Inflammatory macrophage treated with lipopolysaccharide for 1 hour (primary cell): Measurements from ENCODE around the gene ADSS1.

Experiments used
- DNase-seq, 2 donors: peaks; one replicate each; pipeline ENCODE4 v3.0.0-alpha.2; 2020 to 2022

Gene ADSS1

DNA sequence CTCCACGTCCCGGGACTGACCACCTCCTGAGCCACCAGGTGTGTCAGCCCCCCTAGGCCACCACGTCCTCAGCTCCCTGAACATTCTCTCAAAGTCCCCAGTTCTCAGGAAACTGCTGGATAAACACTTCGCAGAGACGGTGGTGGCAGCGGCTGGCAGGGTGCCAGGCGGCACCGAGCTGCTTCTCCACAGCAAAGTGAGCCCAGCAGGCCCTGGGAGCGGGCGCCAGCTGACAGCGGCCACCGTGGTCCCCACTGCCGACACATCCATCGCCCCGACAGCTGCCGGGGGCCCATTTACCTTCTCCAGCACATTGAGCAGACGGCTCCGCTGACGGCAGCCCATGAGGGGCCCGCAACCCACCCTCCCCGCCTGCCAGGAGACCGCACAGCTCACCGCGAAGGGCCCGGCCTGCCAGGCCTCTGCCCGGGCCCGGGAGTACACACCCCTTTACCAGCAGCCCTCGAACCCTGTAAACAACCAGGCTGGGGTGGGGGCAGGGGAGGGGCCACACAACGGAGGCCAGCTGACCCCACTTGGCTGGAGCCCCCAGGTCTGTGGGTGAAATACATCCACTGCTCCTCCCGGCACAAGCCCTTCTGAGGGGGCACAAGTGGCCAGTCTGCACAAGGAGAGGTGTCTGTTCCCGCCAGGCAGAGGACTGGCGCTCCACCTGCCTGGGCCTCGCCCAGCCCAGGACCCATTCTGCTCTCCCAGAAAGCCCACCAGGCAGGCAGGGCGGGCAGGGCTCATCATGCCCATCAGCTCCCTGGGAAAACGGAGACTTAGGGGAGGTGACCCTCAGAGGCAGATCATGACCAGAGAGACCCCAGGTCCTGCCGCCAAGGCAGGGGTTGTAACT, 61.0 kb downstream of the ADSS1 start:
- DNase-seq: no peak

DNA sequence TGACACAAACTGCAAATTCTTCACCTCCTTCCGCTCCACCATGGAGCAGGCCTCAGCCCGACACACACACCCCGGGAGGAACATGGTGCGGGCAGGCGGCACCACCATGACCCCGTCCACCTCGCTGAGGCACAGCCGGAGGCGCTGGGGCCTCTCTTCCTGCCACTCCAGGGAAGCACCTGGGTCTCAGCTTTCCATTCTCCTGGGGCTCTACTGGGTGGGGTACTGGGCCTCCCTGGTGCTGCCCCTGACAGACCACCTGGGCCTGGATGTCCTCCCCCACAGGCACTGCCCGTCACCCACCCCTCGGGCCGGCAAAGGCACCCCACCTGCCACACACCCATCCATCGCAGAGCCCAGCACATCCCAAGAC, 61.7 kb downstream of the ADSS1 start:
- DNase-seq: no peak

- DNase-seq: peak; percentile 3 to 18
Observed at GRCh38 chr14:104786091-104786586, 62.1 kb downstream of the ADSS1 start.

GRCh38 chr14:104786726-104787675, 63.0 kb downstream of the ADSS1 start:
- DNase-seq: no peak

DNA sequence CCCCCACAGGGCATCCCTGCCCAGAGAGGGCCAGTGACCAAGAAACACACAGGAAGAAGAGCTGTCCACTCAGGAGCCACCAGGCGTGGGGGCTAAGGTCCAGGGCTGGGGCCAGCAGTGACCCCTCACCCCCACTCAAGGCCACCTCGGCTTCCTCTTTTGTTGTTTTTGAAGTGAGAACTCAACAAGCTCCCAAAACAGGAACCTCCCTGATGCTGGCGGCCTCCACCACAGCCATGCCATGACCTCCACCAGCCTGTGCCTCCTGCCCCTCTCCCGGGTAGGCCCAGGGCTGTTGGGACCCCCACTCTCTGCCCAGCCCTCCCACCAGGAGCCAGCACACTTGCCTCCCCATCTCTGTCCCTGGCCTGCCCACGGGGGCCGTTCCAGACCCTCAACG, 63.7 kb downstream of the ADSS1 start:
- peak; percentile 66 to 67 for DNase-seq

DNA sequence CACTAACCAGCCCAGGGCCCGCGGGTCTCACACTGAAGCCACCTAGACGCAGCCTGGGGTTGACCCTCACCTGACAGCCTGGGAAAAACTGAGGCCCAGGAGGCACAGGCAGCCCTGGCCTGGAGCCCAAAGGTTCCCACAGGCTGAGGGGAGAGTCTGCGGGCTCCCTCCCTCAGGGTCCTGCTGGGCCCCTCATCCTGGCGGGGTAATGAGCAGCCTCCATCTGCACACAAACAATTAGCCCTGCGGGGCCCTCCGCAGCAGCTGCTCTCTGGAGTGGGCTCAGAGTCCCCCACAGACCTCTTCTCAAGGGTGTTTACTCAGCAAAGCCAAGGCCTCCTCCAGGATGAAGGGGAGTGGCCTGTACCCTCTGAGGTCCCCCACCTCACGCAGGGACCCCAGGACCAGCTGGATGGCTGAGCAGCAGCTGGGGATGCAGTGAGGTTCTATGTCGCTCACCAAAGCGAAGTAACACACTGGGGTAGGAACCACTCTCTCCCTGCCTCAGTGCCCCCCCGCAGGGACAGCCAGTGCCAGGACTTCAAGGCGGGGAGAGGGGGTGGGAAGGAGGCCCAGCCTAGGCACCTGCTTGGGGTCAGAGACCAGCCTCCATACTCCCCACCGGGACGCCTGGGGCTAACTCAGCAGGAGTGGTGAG, 64.3 kb downstream of the ADSS1 start:
- no peak for DNase-seq

GRCh38 chr14:104788873-104789663, 65.0 kb downstream of the ADSS1 start:
- no peak for DNase-seq

- DNase-seq: no peak
Observed at GRCh38 chr14:104789752-104790743, 66.0 kb downstream of the ADSS1 start.

DNA sequence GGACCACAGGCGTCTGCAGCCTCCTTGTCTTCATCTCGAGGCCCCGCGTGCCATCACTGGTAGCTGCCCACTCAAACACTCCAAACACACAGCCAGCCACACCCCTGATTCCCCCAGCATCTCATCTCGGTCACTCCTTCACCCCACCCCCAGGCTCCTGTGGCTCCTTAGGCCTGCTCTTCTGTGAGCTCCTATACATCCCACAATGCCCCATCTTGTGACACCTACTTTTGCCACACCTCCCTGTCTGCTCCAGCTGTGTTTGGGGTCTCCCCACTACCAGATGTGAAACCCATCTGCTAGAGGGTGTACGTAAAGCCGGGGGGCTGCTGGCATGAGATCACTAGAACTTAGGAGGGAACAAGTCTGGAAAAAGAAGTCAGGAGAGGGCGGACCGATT, 67.4 kb downstream of the ADSS1 start:
- DNase-seq: no peak

GRCh38 chr14:104792101-104792884, 68.3 kb downstream of the ADSS1 start:
- no peak for DNase-seq

- no peak for DNase-seq
Observed at GRCh38 chr14:104792945-104793702, 69.1 kb downstream of the ADSS1 start.

DNA sequence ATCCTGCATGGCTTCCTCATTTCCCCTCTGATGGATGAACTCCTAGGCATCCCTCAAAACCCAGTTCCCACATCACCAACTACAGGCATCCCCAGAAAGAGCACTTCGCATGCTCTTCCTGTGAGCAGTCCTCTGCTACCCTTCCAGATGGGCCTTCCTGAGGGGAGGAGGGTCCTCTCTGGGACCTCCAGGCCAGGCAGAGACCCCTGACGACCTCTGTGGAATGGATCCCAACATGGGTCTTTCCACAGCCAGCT, 69.6 kb downstream of the ADSS1 start:
- DNase-seq: no peak

DNA sequence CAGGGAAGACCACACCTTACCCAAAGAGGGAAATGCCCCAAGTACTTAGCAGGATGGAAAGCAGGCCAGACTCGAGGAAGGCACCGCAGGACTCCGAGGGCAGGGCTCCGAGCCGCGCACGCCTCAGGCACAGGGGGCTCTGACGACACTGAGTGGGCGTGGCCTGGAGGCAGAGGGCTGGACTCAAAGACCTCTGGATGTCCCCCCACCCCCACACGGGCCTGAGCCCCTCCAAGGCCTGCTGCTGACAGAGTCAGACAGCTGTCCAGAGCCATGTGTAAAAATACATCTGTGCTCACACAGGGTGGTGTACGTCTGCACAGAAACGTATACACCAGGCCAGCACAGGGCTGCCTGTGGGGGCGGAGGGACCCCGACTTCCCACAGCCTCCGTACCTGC, 70.1 kb downstream of the ADSS1 start:
- DNase-seq: peak in 1 of 2 donors; percentile 42

DNA sequence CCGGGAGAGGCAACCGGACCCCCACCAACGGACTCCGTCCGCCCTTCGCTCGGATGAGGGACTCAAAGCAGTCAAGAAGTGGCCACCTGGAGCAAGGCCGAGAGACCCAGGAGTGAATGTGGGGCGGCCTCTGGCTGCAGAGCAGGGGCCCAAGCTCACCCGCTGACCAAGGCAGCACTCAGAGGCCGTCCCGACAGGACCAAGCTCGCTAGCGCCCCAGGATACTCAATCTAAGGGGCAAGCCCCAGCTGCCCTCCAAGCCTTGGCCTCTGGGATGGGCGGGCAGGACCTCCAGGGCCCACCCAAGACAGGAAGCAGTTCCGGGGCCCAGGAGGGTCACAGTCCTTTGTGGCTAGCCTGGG, 70.6 kb downstream of the ADSS1 start:
- no peak for DNase-seq

DNA sequence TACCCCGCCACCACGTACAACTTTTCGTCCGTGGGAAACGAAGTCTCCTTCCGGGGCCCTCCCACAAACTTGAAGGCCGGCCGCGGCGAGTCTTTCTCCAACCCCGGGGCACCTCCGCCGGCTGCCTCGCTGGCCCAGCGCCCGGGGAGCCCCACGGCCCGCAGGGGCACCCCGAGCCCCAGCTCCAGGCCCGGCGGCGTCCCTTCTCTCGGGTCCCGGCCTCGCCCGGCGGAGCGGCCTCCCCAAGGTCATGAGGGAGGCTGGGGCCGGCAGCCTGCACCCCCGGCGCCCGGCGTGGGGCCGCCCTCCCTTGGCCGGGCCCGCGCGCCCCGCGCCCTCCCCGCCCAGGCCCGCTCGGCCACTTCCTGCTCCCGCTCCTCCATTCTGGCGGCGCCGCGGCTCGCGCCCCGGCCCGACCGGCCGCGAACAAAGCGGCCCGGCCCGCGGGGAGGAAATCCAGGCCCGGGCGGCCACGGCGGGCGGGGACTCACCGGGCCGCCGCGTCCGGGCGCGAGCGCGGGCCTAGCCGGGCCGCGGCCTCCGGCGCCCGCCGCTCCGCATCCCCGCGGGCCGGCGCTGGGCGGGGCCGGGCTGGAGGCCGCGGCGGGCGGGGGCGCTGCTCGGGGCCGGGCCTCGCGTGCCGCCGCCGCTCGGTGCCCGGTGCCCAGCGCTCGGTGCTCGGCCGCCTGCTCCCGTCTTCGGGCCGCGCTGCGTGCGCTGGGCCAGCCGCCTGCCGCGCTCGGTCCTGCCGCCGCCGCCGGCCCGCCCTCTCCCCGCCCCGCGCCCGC, 71.2 kb downstream of the ADSS1 start, which contains the start of gene AKT1:
TSS of gene AKT1 (minus strand) at position 756 of the 788 bp plus-strand sequence. CDS start 3,105 bp downstream, outside the sequence.
- DNase-seq: peak in 1 of 2 donors; percentile 31

- peak in 1 of 2 donors; percentile 50 for DNase-seq
Observed at GRCh38 chr14:104795781-104796686, 72.0 kb downstream of the ADSS1 start.

GRCh38 chr14:104796687-104797081, 72.7 kb downstream of the ADSS1 start:
- DNase-seq: no peak
